GM12874 (cell line): ENCODE data around the gene SULT2B1.
A peak's percentile ranks its signal among the peaks of the same experiment; 100 is the strongest.

ENCODE experiments used
- TF ChIP-seq, protein P1 (sequence below): IDR thresholded peaks from 2 replicates; pipeline ENCODE4 v1.5.1; 2011; ENCODE audit warnings: low read depth, mild to moderate bottlenecking, control low read depth, low read length, moderate library complexity; ENCODE audit not compliant: insufficient read depth

The SULT2B1 gene

DNA sequence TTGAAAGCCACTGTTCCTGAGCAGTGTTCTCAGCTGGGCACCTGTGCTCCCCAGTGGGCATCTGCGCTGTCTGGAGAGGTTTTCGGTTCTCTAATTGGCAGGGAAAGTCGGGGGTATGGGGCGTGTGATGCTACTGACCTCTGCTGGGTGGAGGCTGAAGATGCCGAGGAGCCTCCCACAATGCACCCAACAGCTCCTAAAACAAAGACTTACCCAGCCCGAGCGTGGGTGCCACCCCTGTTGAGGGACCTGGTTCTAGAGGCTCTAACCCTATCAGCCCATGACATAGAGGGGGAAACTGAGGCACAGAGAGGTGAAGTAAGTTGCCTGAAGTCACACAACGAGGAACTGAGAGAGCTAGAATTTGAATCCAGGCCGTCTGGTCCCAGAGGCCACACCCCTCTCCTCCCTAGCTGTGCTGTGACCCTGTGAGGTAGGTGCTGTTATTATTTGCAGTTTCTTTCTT, 56.9 kb downstream of the SULT2B1 start:
- TF ChIP-seq, protein P1, sequence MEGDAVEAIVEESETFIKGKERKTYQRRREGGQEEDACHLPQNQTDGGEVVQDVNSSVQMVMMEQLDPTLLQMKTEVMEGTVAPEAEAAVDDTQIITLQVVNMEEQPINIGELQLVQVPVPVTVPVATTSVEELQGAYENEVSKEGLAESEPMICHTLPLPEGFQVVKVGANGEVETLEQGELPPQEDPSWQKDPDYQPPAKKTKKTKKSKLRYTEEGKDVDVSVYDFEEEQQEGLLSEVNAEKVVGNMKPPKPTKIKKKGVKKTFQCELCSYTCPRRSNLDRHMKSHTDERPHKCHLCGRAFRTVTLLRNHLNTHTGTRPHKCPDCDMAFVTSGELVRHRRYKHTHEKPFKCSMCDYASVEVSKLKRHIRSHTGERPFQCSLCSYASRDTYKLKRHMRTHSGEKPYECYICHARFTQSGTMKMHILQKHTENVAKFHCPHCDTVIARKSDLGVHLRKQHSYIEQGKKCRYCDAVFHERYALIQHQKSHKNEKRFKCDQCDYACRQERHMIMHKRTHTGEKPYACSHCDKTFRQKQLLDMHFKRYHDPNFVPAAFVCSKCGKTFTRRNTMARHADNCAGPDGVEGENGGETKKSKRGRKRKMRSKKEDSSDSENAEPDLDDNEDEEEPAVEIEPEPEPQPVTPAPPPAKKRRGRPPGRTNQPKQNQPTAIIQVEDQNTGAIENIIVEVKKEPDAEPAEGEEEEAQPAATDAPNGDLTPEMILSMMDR, result peak; percentile 75

DNA sequence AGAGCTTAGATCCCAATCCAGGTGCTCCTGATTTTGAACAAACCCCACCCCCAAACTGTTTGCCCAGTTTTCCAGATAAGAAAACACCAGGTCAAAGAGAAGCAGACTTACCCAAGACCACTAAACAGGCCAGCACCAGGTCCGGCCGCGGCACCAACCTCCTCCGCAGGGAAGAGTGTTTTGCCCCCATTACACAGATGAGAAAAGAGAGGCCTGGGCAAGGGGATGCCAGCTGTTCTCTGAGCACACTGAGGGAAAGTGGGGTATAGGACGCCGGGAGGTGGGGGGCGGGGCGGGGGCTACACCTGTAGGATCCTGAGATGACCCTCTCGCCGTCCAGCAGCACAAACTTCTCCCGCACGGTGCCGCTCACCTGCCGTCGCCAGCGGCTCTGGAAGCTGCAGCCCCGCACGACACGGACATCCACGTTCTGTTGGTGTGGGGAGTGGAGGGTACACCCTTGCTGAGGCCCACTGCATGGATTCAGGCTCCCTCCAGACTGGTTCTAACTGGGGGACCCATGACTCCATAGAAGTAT, 57.7 kb downstream of the SULT2B1 start:
- TF ChIP-seq, protein P1, result no peak

DNA sequence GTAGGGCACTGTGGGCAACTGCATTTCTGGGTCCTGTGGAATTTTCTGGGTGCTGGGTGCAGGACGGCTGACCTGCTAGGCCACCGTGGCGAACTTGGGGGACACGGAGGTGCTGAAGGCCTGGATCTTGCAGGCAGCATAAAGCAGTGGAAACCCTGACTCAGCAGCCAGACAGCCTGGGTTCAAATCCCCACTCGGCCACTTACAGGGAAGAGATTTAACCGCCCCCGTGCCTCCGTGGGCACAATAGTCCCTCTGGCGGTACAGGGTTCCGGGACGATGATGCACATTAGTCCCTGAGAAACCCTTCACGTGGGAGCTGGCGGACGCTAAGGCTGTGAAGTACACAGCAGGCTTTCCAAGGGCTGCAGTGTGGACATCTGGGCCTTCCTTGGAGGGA, 59.9 kb downstream of the SULT2B1 start:
- TF ChIP-seq, protein P1, result no peak

DNA sequence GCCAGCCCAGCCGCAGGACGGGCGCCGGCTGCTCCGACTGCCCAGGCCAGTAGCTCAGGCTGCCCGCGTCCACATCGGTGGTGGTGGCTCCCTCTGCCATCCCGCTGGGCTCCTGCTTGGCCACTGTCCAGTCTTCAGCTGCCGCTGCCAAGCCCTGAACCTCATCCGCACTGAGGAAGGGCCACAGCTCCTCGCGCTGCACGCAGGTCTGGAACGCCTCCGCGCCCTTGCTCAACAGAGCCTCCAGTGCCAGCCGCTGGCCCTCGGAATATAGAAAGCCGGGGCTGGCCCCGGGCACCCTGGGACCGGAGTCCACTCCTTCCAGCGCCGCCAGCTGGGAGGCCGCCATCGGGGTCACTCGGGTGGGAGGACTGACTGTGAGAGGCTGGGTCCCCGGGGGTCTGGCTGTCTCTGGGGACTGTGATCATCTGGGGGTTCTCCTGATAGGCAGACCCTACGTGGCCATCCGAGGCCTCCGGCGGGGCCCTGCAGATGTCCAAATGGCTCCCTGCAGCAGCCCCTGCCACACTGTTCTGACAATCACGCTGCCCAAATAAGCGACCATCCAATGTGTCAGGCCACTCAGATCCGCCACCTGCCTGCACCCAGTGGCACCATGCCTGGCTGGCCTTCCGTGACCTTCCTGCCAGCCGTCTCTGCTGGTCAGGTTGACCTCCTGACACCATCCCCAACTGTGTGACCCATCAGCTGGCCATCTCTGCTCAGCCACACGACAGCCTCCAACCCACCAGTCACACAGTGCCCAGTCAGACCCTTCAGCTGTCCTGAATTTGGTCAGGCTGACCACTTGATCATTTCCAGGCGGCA, 61.3 kb downstream of the SULT2B1 start:
- TF ChIP-seq, protein P1, result no peak

DNA sequence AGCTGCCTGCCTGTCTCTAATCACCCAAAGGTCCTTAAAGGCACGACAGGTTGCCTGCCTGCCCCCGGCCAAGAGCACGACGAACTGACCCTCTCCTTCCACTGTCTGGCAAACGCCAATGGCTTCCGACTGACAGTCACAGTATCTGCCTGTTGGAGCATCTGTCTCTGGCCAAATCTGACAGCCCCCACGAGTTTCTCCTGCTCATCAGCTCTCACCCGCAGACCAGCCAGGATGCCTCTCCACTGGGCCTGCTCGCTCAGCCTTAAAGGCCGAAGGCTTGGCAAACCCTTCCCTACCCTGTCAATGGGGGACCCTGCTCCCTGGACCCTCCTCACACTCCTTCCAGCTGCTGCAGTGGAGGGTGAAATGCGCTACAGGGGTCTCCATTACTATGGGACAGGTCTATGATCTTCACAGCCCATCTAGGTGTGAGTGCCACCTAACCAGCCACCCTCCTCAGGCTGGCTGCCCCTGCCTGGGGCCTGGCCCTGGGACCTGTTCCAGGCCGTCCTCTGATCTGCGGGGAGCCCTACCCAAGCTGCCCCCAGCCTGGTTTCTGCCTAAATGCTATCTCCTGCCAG, 62.0 kb downstream of the SULT2B1 start:
- TF ChIP-seq, protein P1, result no peak

DNA sequence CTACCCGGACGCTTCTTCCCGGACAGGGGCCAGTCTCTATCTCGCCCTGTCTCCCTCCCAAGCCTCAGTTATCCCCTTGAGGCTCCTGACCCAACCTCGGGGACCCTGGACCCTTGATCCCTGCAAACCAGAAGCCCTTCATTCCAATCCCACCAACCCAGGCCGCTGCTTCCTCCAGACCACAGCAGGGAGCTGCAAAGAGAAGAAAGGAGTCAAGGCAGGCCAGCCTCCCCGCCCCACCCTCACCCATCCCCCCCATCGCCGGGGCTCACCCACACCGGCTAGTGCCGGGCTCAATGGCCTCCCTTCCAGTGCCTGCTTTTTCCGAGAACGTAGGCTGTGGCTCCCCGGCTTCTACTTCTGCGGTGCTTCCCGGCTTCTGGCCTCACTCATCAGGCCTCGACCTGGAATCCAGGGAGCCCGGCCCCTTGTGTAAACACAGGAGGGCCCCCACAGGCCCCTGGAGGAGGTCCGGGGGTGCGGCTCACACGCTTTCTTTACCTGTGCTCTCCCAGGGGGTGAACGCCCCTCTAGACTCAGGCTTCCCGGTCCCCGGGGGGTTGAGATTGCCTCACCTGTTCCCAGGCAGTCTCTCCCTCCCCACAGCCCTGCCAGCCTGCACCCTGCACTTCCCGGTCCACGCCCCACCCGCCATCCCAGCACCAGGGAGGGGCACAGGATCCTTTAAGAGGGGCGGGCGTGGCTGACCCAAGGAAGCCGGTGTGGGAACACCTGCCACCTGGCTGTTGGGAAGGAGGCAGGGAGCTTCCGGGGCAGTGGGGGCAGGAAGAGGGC, 62.7 kb downstream of the SULT2B1 start, which contains the start of gene FAM83E:
TSS of gene FAM83E (minus strand) at position 641 of the 795 bp plus-strand sequence. CDS start 1,704 bp downstream, outside the sequence.
- TF ChIP-seq, protein P1, result no peak
